Endothelial cell of umbilical vein (primary cell): ENCODE results near the gene LHPP. TPM values are rescaled to one million over a fixed set of nuclear protein-coding genes. Genes with fewer than 3 reads are reported as not detected.

Experiments
- BruUV-seq: library from RNA; stranded (reverse); fragments of 400-500 nt; replicated peaks from 2 replicates; lab custom pipeline; 2021; lab: Mats Ljungman, UMichigan
- CTCF ChIA-PET: fragments of 300-600, 350-600 bp; sonication (Branson Sonifier 250); formaldehyde crosslinking; loops from one replicate; lab custom pipeline; 2021; ENCODE audit warnings: antibody characterized with exemption, inconsistent platforms; lab: Charles Lee
- POLR2A ChIA-PET: fragments of 300-600, 350-600 bp; sonication (Branson Sonifier 250); formaldehyde crosslinking; loops from one replicate; lab custom pipeline; 2021; ENCODE audit warnings: antibody characterized with exemption, inconsistent platforms; lab: Charles Lee
- DNase-seq: peaks from one replicate; pipeline ENCODE4 v3.0.0-alpha.2; 2011; ENCODE audit warnings: low read depth, low spot score
- FAIRE-seq: peaks from 2 replicates; lab custom pipeline; 2011; peaks lifted over from hg19 to GRCh38; lab: Jason Lieb, UNC
- H2AFZ ChIP-seq: 2 replicates; pipeline ENCODE4 v1.6.0; 2012; ENCODE audit warnings: low read depth, low read length, control low read depth, inconsistent platforms
- H3K27ac ChIP-seq: 2 replicates; pipeline ENCODE4 v1.5.1; 2011; ENCODE audit warnings: low read depth, mild to moderate bottlenecking, control low read depth, low read length, moderate library complexity; ENCODE audit not compliant: insufficient read depth
- H3K27me3 ChIP-seq, 2 experiments: 2 replicates each; pipeline versions ENCODE4 v1.6.0 to v1.6.1; 2011; ENCODE audit warnings: low read length in 2 of 2, mixed read lengths in 1 of 2; ENCODE audit not compliant: control insufficient read depth in 2 of 2, insufficient read depth in 2 of 2
- H3K36me3 ChIP-seq, 2 experiments: 2 replicates in 1 of 2; 3 replicates in 1 of 2; pipeline ENCODE4 v1.5.1; 2011; ENCODE audit warnings: low read length in 2 of 2, mild to moderate bottlenecking in 1 of 2, moderate library complexity in 1 of 2; ENCODE audit not compliant: control insufficient read depth in 2 of 2, insufficient read depth in 2 of 2; ENCODE audit errors: extremely low read depth in 1 of 2
- H3K4me1 ChIP-seq: 3 replicates; pipeline ENCODE4 v1.5.1; 2011; ENCODE audit warnings: mild to moderate bottlenecking, low read length; ENCODE audit not compliant: control insufficient read depth, insufficient read depth; ENCODE audit errors: extremely low read depth
- H3K4me2 ChIP-seq: 2 replicates; pipeline ENCODE4 v1.6.1; 2011; ENCODE audit warnings: low read length, control low read depth, mixed read lengths; ENCODE audit not compliant: insufficient read depth
- H3K4me3 ChIP-seq, 3 experiments: fragments of 200-600 bp in 1 of 3; sonication (generic), shearing (Covaris generic) in 1 of 3; replicated peaks in 1 of 3; 2 replicates each; pipeline ENCODE4 v1.5.1; 2011 to 2016; ENCODE audit warnings: control low read depth in 3 of 3, low read length in 3 of 3, mild to moderate bottlenecking in 2 of 3, inconsistent platforms in 1 of 3, low read depth in 1 of 3, moderate library complexity in 1 of 3; ENCODE audit not compliant: insufficient read depth in 1 of 3
- H3K79me2 ChIP-seq: 2 replicates; pipeline ENCODE4 v1.6.0; 2012; ENCODE audit warnings: low read length, inconsistent platforms; ENCODE audit not compliant: control insufficient read depth, insufficient read depth
- H3K9ac ChIP-seq: replicated peaks from 2 replicates; pipeline ENCODE3; 2011; ENCODE audit warnings: low read length, control low read depth; ENCODE audit not compliant: insufficient read depth; ENCODE audit errors: extremely low read depth
- H3K9me1 ChIP-seq: replicated peaks from 3 replicates; pipeline ENCODE4 v1.6.0; 2011; ENCODE audit warnings: mild to moderate bottlenecking, low read length; ENCODE audit not compliant: control insufficient read depth, insufficient read depth; ENCODE audit errors: extremely low read depth
- H3K9me3 ChIP-seq: replicated peaks from 2 replicates; pipeline ENCODE4 v1.5.1; 2012; ENCODE audit warnings: low read length, inconsistent platforms; ENCODE audit not compliant: control insufficient read depth, insufficient read depth
- H4K20me1 ChIP-seq: replicated peaks from 2 replicates; pipeline ENCODE3; 2011; ENCODE audit warnings: mild to moderate bottlenecking, low read length; ENCODE audit not compliant: control insufficient read depth, insufficient read depth; ENCODE audit errors: extremely low read depth
- EZH2 ChIP-seq: IDR thresholded peaks from 2 replicates; pipeline ENCODE4 v1.6.1; 2012; ENCODE audit warnings: borderline replicate concordance, low read depth, mild to moderate bottlenecking, moderate library complexity, low read length, inconsistent platforms; ENCODE audit not compliant: severe bottlenecking
- FOS ChIP-seq: IDR thresholded peaks from 2 replicates; pipeline ENCODE4 v1.6.1; 2011; ENCODE audit warnings: mild to moderate bottlenecking, low read length, moderate library complexity, borderline replicate concordance; ENCODE audit not compliant: insufficient read depth
- JUN ChIP-seq: IDR thresholded peaks from 2 replicates; pipeline ENCODE4 v1.6.1; 2011; ENCODE audit warnings: borderline replicate concordance, low read depth; ENCODE audit not compliant: insufficient read length, insufficient read depth
- MYC ChIP-seq: IDR thresholded peaks from one replicate; pipeline ENCODE4 v1.6.1; 2011; ENCODE audit warnings: mild to moderate bottlenecking, low read depth, low read length
- POLR2A ChIP-seq: IDR thresholded peaks from 2 replicates; pipeline ENCODE4 v1.6.1; 2012; ENCODE audit warnings: low read depth, mild to moderate bottlenecking, control low read depth, low read length
- POLR2AphosphoS5 ChIP-seq: IDR thresholded peaks from 2 replicates; pipeline ENCODE4 v1.6.1; 2012; ENCODE audit warnings: low read depth, mild to moderate bottlenecking, control low read depth, low read length, moderate library complexity; ENCODE audit not compliant: insufficient read depth
- dilution Hi-C: fragments of 300-500 bp; cut with MboI; formaldehyde crosslinking; loops from one replicate; pipeline ENCODE4 v1.15.0; 2019; ENCODE audit warnings: low sequenced_read_pairs; ENCODE audit not compliant: extremely low pct_ligation_motif_present
- intact Hi-C: fragments of 100-400 bp; cut with micrococcal nuclease; formaldehyde crosslinking; loops from one replicate; pipeline ENCODE4 v1.10.0; 2022
- polyA plus RNA-seq, 4 experiments: library from polyadenylated mRNA; depleted of rRNA in 3 of 4; stranded (reverse) in 3 of 4; unstranded in 1 of 4; fragments of >200 nt; gene quantifications; 2 replicates each; pipeline versions ENCODE4 v1.2.1 to v1.2.3, GENCODE V29; 2011 to 2012; ENCODE audit warnings: missing spikeins in 1 of 4
- total RNA-seq: library from RNA; stranded (reverse); gene quantifications from 2 replicates; pipeline ENCODE4 v1.2.3, GENCODE V29; 2021
- TF ChIP-seq, protein P1 (sequence below), 2 donors: IDR thresholded peaks; 1 replicate in 1 of 2; 2 replicates in 1 of 2; pipeline ENCODE4 v1.5.1; 2011; ENCODE audit warnings: low read length in 2 of 2, mild to moderate bottlenecking in 2 of 2, moderate library complexity in 2 of 2, control low read depth in 1 of 2, inconsistent platforms in 1 of 2, low read depth in 1 of 2; ENCODE audit not compliant: insufficient read depth in 1 of 2; ENCODE audit errors: extremely low read depth in 1 of 2

Gene LHPP
- total and polyA plus RNA-seq, 2 donors (not counting 3 experiments of a cell fraction or from before 2014, with no cell fraction given) = 5.8 to 11.2 TPM

DNA sequence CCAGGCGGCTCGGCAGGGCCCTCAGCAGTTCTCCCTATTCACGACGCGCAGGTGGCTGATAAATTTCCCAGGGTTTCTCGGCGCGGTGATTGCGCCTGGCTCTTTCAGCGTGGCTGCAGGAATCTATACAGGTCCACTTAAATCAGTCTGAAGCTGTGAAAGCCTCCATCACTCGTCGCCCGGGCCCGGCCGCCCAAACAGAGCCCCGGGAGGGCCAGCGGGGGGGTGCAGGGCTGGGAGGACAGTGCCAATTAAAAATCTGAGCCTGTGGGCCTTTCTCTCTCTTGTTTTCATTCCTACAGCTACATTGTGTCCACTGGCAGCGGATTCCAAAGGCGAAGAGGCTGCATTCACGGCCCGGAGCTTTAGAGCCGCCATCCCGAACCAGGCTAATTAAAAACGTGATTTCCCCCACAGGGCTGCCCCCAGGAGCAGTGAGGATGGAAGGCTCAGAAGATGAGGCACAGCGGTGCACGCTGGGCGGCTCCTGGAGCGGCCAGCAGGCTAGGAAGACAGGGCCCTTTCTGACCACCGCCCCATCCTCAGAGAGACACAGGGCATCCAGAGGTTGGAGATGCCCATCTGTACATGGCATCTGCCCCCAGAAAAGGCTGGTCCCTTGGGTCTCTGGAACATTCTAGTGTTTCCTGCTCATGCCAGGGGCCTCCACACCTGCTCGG is 181.8 kb downstream of the LHPP start:
- Histone ChIP-seq H3K9ac (no peak overlapping the region), H4K20me1 (no peaks in the 10 kb centered on the region), H3K36me3 (no peaks in the 10 kb centered on the region), H3K9me1 (no peaks in the 10 kb centered on the region), H3K4me2 (no peak overlapping the region), H3K4me1 (peaks cover 28% of the 10 kb centered on the region), H3K79me2 (peaks cover 5% of the 10 kb centered on the region), H3K27ac (no peak overlapping the region), H3K9me3 (no peaks in the 10 kb centered on the region), H2AFZ (no peak overlapping the region), H3K4me3 (no peak overlapping the region), H3K27me3 (no peaks in the 10 kb centered on the region)
- DNase-seq (no peak), FAIRE-seq (no peak)
- dilution Hi-C loops (no loop called here), intact Hi-C loops (loop anchor here (10.0 kb wide), 1 partner anchor 161 kb away; the partner anchor contains the start of gene ABRAXAS2)
- POLR2A ChIA-PET = no interaction called here
- CTCF ChIA-PET = interaction anchor here (0.6 to 2.4 kb wide), 5 partner anchors 16 to 103 kb away, joined by 3 to 14 read pairs (median 3); no protein-coding TSS in a partner anchor
- TF ChIP-seq EZH2 = no peak
- TF ChIP-seq POLR2A = no peak
- no peak for TF ChIP-seq JUN
- TF ChIP-seq MYC = no peak
- TF ChIP-seq POLR2AphosphoS5 = no peak
- TF ChIP-seq, protein P1, sequence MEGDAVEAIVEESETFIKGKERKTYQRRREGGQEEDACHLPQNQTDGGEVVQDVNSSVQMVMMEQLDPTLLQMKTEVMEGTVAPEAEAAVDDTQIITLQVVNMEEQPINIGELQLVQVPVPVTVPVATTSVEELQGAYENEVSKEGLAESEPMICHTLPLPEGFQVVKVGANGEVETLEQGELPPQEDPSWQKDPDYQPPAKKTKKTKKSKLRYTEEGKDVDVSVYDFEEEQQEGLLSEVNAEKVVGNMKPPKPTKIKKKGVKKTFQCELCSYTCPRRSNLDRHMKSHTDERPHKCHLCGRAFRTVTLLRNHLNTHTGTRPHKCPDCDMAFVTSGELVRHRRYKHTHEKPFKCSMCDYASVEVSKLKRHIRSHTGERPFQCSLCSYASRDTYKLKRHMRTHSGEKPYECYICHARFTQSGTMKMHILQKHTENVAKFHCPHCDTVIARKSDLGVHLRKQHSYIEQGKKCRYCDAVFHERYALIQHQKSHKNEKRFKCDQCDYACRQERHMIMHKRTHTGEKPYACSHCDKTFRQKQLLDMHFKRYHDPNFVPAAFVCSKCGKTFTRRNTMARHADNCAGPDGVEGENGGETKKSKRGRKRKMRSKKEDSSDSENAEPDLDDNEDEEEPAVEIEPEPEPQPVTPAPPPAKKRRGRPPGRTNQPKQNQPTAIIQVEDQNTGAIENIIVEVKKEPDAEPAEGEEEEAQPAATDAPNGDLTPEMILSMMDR (IDR thresholded peaks at IDR 0.05; ENCODE audit: extremely low read depth in 1 of 2, insufficient read depth in 1 of 2, low read depth in 1 of 2, low read length in 2 of 2) = no peak
- no peak for TF ChIP-seq FOS
- no TSS peak for BruUV-seq
